Ascending aorta (tissue), 2 donors: ENCODE results near the gene TRMT10A. TPM values are rescaled to one million over a fixed set of nuclear protein-coding genes. Genes with fewer than 3 reads are reported as not detected.
A peak's percentile ranks its signal among the peaks of the same experiment; 100 is the strongest.

Experiments used
- DNase-seq, 2 donors: peaks; one replicate each; pipeline ENCODE4 v3.0.0-alpha.2; 2019; ENCODE audit warnings: low spot score in 2 of 2
- H3K27ac ChIP-seq, 2 donors: fragments of 200-600 bp; sonication (generic); one replicate each; pipeline ENCODE4 v1.5.1; 2016 to 2017; ENCODE audit warnings: mild to moderate bottlenecking in 1 of 2
- H3K27me3 ChIP-seq: fragments of 200-600 bp; sonication (generic); one replicate; pipeline ENCODE4 v1.5.1; 2017
- H3K36me3 ChIP-seq, 2 donors: fragments of 200-600 bp; sonication (generic); one replicate each; pipeline ENCODE4 v1.5.1; 2016
- H3K4me1 ChIP-seq, 2 donors: fragments of 200-600 bp; sonication (generic); one replicate each; pipeline ENCODE4 v1.5.1; 2016 to 2017; ENCODE audit warnings: mild to moderate bottlenecking in 1 of 2
- H3K4me3 ChIP-seq, 2 donors: fragments of 200-600 bp; sonication (generic); one replicate each; pipeline ENCODE4 v1.5.1; 2016 to 2017; ENCODE audit warnings: mild to moderate bottlenecking in 1 of 2
- H3K9me3 ChIP-seq, 2 donors: fragments of 200-600 bp; sonication (generic); one replicate each; pipeline ENCODE4 v1.5.1; 2016
- CTCF ChIP-seq, 3 experiments: fragments of 200-600 bp in 2 of 3; fragments of 450-650 bp in 1 of 3; sonication (generic) in 2 of 3; IDR thresholded peaks; one replicate each; pipeline ENCODE4 v1.5.1; 2016 to 2019; ENCODE audit warnings: antibody characterized with exemption in 3 of 3, mild to moderate bottlenecking in 1 of 3, moderate library complexity in 1 of 3
- intact Hi-C: fragments of 100-400 bp; cut with DNase I; formaldehyde crosslinking; loops from one replicate; pipeline ENCODE4 v1.15.1; 2023
- total RNA-seq: library from RNA; depleted of rRNA; stranded (reverse); fragments of >200 nt; gene quantifications from one replicate; pipeline ENCODE4 v1.1.0, GENCODE V29; 2016

Gene TRMT10A
- total RNA-seq, 1 donor from 2014 or later = not detected

GRCh38 chr4:99574530-99575324 lies 10.9 kb upstream of the TRMT10A start, which contains the start of gene MTTP:
Gene MTTP (plus strand): TSS chr4:99574824. CDS start chr4:99574910, 86 bp downstream.
- no peak for DNase-seq
- Histone ChIP-seq H3K4me3 (peak within 1 kb of the TSS in 1 of 2 donors; percentile 43), H3K27ac (peak within 1 kb of the TSS; percentile 42 to 47), H3K4me1 (peaks cover 0 to 3% of the 10 kb centered on the region in 2 donors), H3K9me3 (no peaks in the 10 kb centered on the region), H3K36me3 (no peaks in the 10 kb centered on the region), H3K27me3 (no peaks in the 10 kb centered on the region)
- intact Hi-C loops = no loop called here
- no peak for TF ChIP-seq CTCF (IDR thresholded peaks at IDR 0.05)

GRCh38 chr4:99573735-99574368 lies 10.0 kb upstream of the TRMT10A start:
- Histone ChIP-seq H3K9me3 (no peaks in the 10 kb centered on the region), H3K36me3 (no peaks in the 10 kb centered on the region), H3K27me3 (no peaks in the 10 kb centered on the region), H3K27ac (peak overlapping the region in 1 of 2 donors; percentile 42), H3K4me3 (no peak overlapping the region), H3K4me1 (peaks cover 0 to 3% of the 10 kb centered on the region in 2 donors)
- intact Hi-C loops = no loop called here
- no peak for DNase-seq
- no peak for TF ChIP-seq CTCF (IDR thresholded peaks at IDR 0.05)

- intact Hi-C loops = no loop called here
- Histone ChIP-seq H3K27ac (peak overlapping the region in 1 of 2 donors; percentile 42), H3K4me1 (peaks cover 0 to 3% of the 10 kb centered on the region in 2 donors), H3K9me3 (no peaks in the 10 kb centered on the region), H3K27me3 (no peaks in the 10 kb centered on the region), H3K4me3 (no peak overlapping the region), H3K36me3 (no peaks in the 10 kb centered on the region)
- DNase-seq = no peak
- no peak for TF ChIP-seq CTCF (IDR thresholded peaks at IDR 0.05)
Observed at GRCh38 chr4:99572527-99573240, 8.8 kb upstream of the TRMT10A start.

- Histone ChIP-seq H3K4me1 (peaks cover 0 to 3% of the 10 kb centered on the region in 2 donors), H3K27me3 (no peaks in the 10 kb centered on the region), H3K27ac (no peak overlapping the region), H3K36me3 (no peaks in the 10 kb centered on the region), H3K9me3 (no peaks in the 10 kb centered on the region), H3K4me3 (no peak overlapping the region)
- no peak for DNase-seq
- TF ChIP-seq CTCF (IDR thresholded peaks at IDR 0.05) = no peak
- intact Hi-C loops = no loop called here
Observed at GRCh38 chr4:99571883-99572282, 8.0 kb upstream of the TRMT10A start.

- peaks cover 5 to 8% of the 10 kb centered on the region in 2 donors for H3K4me1 ChIP-seq
- H3K36me3 ChIP-seq = no peaks in the 10 kb centered on the region
- H3K27me3 ChIP-seq = no peaks in the 10 kb centered on the region
- H3K27ac ChIP-seq = peak overlapping the region in 1 of 2 donors; percentile 13
- DNase-seq = no peak
- no peak overlapping the region for H3K4me3 ChIP-seq
- no peaks in the 10 kb centered on the region for H3K9me3 ChIP-seq
- TF ChIP-seq CTCF (IDR thresholded peaks at IDR 0.05) = no peak
- intact Hi-C loops = loop anchor here (2.0 to 10.0 kb wide), 5 partner anchors 46 to 240 kb away; partner anchors contain the start of genes ADH1B and C4orf54
Observed at GRCh38 chr4:99564921-99565320, 1.1 kb upstream of the TRMT10A start.
